Measurements from ENCODE around the gene CDS2. TPM values are rescaled to one million over a fixed set of nuclear protein-coding genes. Genes with fewer than 3 reads are reported as not detected.

The CDS2 gene
- total and polyA plus RNA-seq, 2 of the 13 experiments (the other 11 are each of a cell fraction or from before 2014, with no cell fraction given), result 81.3 to 153 TPM

- TF ChIP-seq KDM1A (CRISPR knock-in tag; IDR thresholded peaks at IDR 0.05), result no peak
- no peak for TF ChIP-seq ZNF747 (CRISPR knock-in tag; IDR thresholded peaks at IDR 0.05; ENCODE audit: borderline replicate concordance)
- no peak for TF ChIP-seq SMARCC2 (IDR thresholded peaks at IDR 0.05)
- no peak for TF ChIP-seq NFE2 (CRISPR knock-in tag; IDR thresholded peaks at IDR 0.05)
- peak; percentile 99; the same call in 1 of the 2 replicates for TF ChIP-seq ZNF816 (CRISPR knock-in tag; IDR thresholded peaks at IDR 0.05; ENCODE audit: borderline replicate concordance)
- no peak for TF ChIP-seq STAT6 (CRISPR knock-in tag; IDR thresholded peaks at IDR 0.05; ENCODE audit: borderline replicate concordance)
- TF ChIP-seq TMF1 (CRISPR knock-in tag; IDR thresholded peaks at IDR 0.05; ENCODE audit: low read depth), result no peak; the same call in 1 of the 2 replicates
- no peak for TF ChIP-seq PAWR (CRISPR knock-in tag; IDR thresholded peaks at IDR 0.05; ENCODE audit: borderline replicate concordance)
- no peak for TF ChIP-seq SAP130 (CRISPR knock-in tag; IDR thresholded peaks at IDR 0.05; ENCODE audit: low read depth)
- TF ChIP-seq PRPF4 (IDR thresholded peaks at IDR 0.05; ENCODE audit: low read depth, low read length, poor library complexity, severe bottlenecking), result no peak
- peak; percentile 100; the same call in 1 of the 2 replicates for TF ChIP-seq ZNF468 (CRISPR knock-in tag; IDR thresholded peaks at IDR 0.05)
- TF ChIP-seq ZNF784 (CRISPR knock-in tag; IDR thresholded peaks at IDR 0.05; ENCODE audit: borderline replicate concordance), result no peak; the same call in 1 of the 2 replicates
- TF ChIP-seq ZNF317 (CRISPR knock-in tag; IDR thresholded peaks at IDR 0.05), result no peak; the same call in 1 of the 2 replicates
- no peak for TF ChIP-seq ZNF205 (CRISPR knock-in tag; IDR thresholded peaks at IDR 0.05)
- TF ChIP-seq MTA1 (CRISPR knock-in tag; IDR thresholded peaks at IDR 0.05; ENCODE audit: borderline replicate concordance), result peak; percentile 84; the same call in 1 of the 2 replicates
- no peak for TF ChIP-seq RORA (CRISPR knock-in tag; IDR thresholded peaks at IDR 0.05)
- no peak for TF ChIP-seq ZFP82 (CRISPR knock-in tag; IDR thresholded peaks at IDR 0.05; ENCODE audit: borderline replicate concordance)
- TF ChIP-seq ZNF30 (CRISPR knock-in tag; IDR thresholded peaks at IDR 0.05), result peak; percentile 100
- TF ChIP-seq ZNF792 (CRISPR knock-in tag; IDR thresholded peaks at IDR 0.05), result no peak
- no peak for TF ChIP-seq AKAP8 (CRISPR knock-in tag; IDR thresholded peaks at IDR 0.05)
- no peak; the same call in 1 of the 2 replicates for TF ChIP-seq HNF4G (IDR thresholded peaks at IDR 0.05; ENCODE audit: borderline replicate concordance, low read depth, low read length)
- TF ChIP-seq HNF4G (CRISPR knock-in tag; IDR thresholded peaks at IDR 0.05; ENCODE audit: borderline replicate concordance, low read depth), result no peak
- peak; percentile 96; the same call in 1 of the 2 replicates for TF ChIP-seq ETS1 (CRISPR knock-in tag; IDR thresholded peaks at IDR 0.05)
- no peak for TF ChIP-seq POLR2AphosphoS2 (IDR thresholded peaks at IDR 0.05; ENCODE audit: low read depth, low read length)
- no peak; the same call in 1 of the 2 replicates for TF ChIP-seq ZNF503 (CRISPR knock-in tag; IDR thresholded peaks at IDR 0.05)
- no peak for TF ChIP-seq TBP (CRISPR knock-in tag; IDR thresholded peaks at IDR 0.05)
- TF ChIP-seq ZNF552 (CRISPR knock-in tag; IDR thresholded peaks at IDR 0.05; ENCODE audit: borderline replicate concordance), result no peak
These were observed 7.7 kb upstream of the CDS2 start (continued) for GRCh38 chr20:5119143-5119434.

Data from HepG2 (cell line).